B cell (primary cell): Measurements from ENCODE around the gene NPSR1. TPM values are rescaled to one million over a fixed set of nuclear protein-coding genes. Genes with fewer than 3 reads are reported as not detected.

Experiments used
- ATAC-seq: fragments of 200-7000 bp; cut with Tn5 transposase; one replicate; pipeline ENCODE4 v1.10.0; 2021; ENCODE audit warnings: low read depth, mild to moderate bottlenecking, moderate number of reproducible peaks, moderate library complexity
- CTCF ChIA-PET: fragments of 350-600 bp; sonication (Branson Sonifier 250); formaldehyde crosslinking; loops from one replicate; lab custom pipeline; 2021; ENCODE audit warnings: antibody characterized with exemption, inconsistent platforms; lab: Charles Lee
- POLR2A ChIA-PET: fragments of 350-600 bp; sonication (Branson Sonifier 250); formaldehyde crosslinking; loops from one replicate; lab custom pipeline; 2021; ENCODE audit warnings: antibody characterized with exemption; lab: Charles Lee
- DNase-seq: peaks from one replicate; pipeline ENCODE4 v3.0.0; 2013
- H2AFZ ChIP-seq: 2 replicates; pipeline ENCODE4 v1.6.1; 2012; ENCODE audit warnings: mild to moderate bottlenecking, low read depth, low read length; ENCODE audit not compliant: insufficient read depth, poor library complexity, severe bottlenecking
- H3K27ac ChIP-seq, 2 donors: 1 replicate in 1 of 2; 2 replicates in 1 of 2; pipeline ENCODE4 v1.5.1; 2012 to 2013; ENCODE audit warnings: low read length in 2 of 2, mild to moderate bottlenecking in 2 of 2, moderate library complexity in 1 of 2
- H3K27me3 ChIP-seq, 4 experiments: fragments of 200-600 bp in 1 of 4; sonication (generic) in 1 of 4; replicated peaks in 1 of 4; 1 replicate in 2 of 4; 2 replicates in 2 of 4; pipeline versions ENCODE4 v1.6.1 to v1.7.0; 2013 to 2016; ENCODE audit warnings: low read length in 3 of 4, mild to moderate bottlenecking in 2 of 4, mixed read lengths in 1 of 4, moderate library complexity in 1 of 4; ENCODE audit not compliant: insufficient read depth in 4 of 4, control insufficient read depth in 3 of 4; ENCODE audit errors: control extremely low read depth in 1 of 4
- H3K36me3 ChIP-seq, 2 experiments: replicated peaks in 1 of 2; 1 replicate in 1 of 2; 2 replicates in 1 of 2; pipeline versions ENCODE4 v1.6.1 to v1.7.1; 2013; ENCODE audit warnings: low read length in 1 of 2; ENCODE audit not compliant: insufficient read depth in 2 of 2, control insufficient read depth in 1 of 2; ENCODE audit errors: control extremely low read depth in 1 of 2, extremely low read depth in 1 of 2
- H3K4me1 ChIP-seq, 2 donors: fragments of 200-600 bp in 1 of 2; sonication (generic) in 1 of 2; 1 replicate in 1 of 2; 2 replicates in 1 of 2; pipeline versions ENCODE4 v1.5.1 to v1.6.1; 2013 to 2017; ENCODE audit warnings: low read length in 2 of 2; ENCODE audit not compliant: control insufficient read depth in 2 of 2, insufficient read depth in 2 of 2
- H3K4me2 ChIP-seq: replicated peaks from 2 replicates; pipeline ENCODE3; 2012; ENCODE audit warnings: mild to moderate bottlenecking, low read depth, low read length; ENCODE audit not compliant: poor library complexity, severe bottlenecking
- H3K4me3 ChIP-seq, 5 experiments: fragments of 200-600 bp in 1 of 5; sonication (generic) in 1 of 5; 1 replicate in 3 of 5; 2 replicates in 2 of 5; pipeline versions ENCODE4 v1.5.1 to v1.7.0; 2011 to 2016; ENCODE audit warnings: low read length in 4 of 5, mild to moderate bottlenecking in 4 of 5, low read depth in 2 of 5, control low read depth in 1 of 5, moderate library complexity in 1 of 5; ENCODE audit not compliant: insufficient read depth in 1 of 5; ENCODE audit errors: control extremely low read depth in 1 of 5, extremely low read depth in 1 of 5
- H3K79me2 ChIP-seq: fragments of 200-600 bp; sonication (generic); one replicate; pipeline ENCODE4 v1.6.0; 2016; ENCODE audit warnings: low read length; ENCODE audit not compliant: control insufficient read depth, insufficient read depth
- H3K9ac ChIP-seq: fragments of 200-600 bp; sonication (generic); 2 replicates; pipeline ENCODE4 v1.6.1; 2017; ENCODE audit warnings: mild to moderate bottlenecking, low read length, moderate library complexity
- H3K9me3 ChIP-seq, 3 donors: one replicate each; pipeline versions ENCODE4 v1.6.1 to v1.7.1; 2013; ENCODE audit warnings: low read length in 2 of 3; ENCODE audit not compliant: control insufficient read depth in 2 of 3, insufficient read depth in 1 of 3; ENCODE audit errors: control extremely low read depth in 1 of 3
- H4K20me1 ChIP-seq: 2 replicates; pipeline ENCODE4 v1.6.0; 2012; ENCODE audit warnings: mild to moderate bottlenecking, low read length; ENCODE audit not compliant: insufficient read depth, control insufficient read depth, poor library complexity, severe bottlenecking
- H3K27ac Mint-ChIP-seq: one replicate; pipeline ENCODE4 v1.8.0; 2021; ENCODE audit warnings: mixed read lengths
- H3K27me3 Mint-ChIP-seq: one replicate; pipeline ENCODE4 v1.8.0; 2021; ENCODE audit warnings: mixed read lengths
- H3K4me1 Mint-ChIP-seq: one replicate; pipeline ENCODE4 v1.8.0; 2021; ENCODE audit warnings: mixed read lengths
- H3K4me3 Mint-ChIP-seq: one replicate; pipeline ENCODE4 v1.8.0; 2021; ENCODE audit warnings: mixed read lengths
- H3K9me3 Mint-ChIP-seq: one replicate; pipeline ENCODE4 v1.8.0; 2022; ENCODE audit warnings: mixed read lengths; ENCODE audit not compliant: insufficient read depth
- CTCF ChIP-seq: fragments of 200-600 bp; IDR thresholded peaks from one replicate; pipeline ENCODE4 v1.8.0; 2022; ENCODE audit warnings: antibody characterized with exemption, mild to moderate bottlenecking
- EZH2 ChIP-seq: IDR thresholded peaks from 2 replicates; pipeline ENCODE4 v1.6.1; 2012; ENCODE audit warnings: borderline replicate concordance, low read depth, mild to moderate bottlenecking, moderate library complexity, low read length; ENCODE audit not compliant: insufficient read depth, poor library complexity, severe bottlenecking
- WGBS: methylation state at CpG from one replicate; pipeline ENCODE4 v1.1.5; 2013; ENCODE audit warnings: missing lambda C conversion rate; ENCODE audit not compliant: insufficient coverage; 5-methylcytosine and 5-hydroxymethylcytosine counted together
- intact Hi-C: fragments of 100-400 bp; cut with micrococcal nuclease; formaldehyde crosslinking; loops from one replicate; pipeline ENCODE4 v1.10.0; 2022
- polyA plus RNA-seq: library from polyadenylated mRNA; depleted of rRNA; stranded (reverse); fragments of >200 nt; gene quantifications from 2 replicates; pipeline ENCODE4 v1.2.3, GENCODE V29; 2012
- total RNA-seq, 2 donors: library from RNA; stranded (reverse); fragments of 120-200 nt in 1 of 2; gene quantifications; 1 replicate in 1 of 2; 2 replicates in 1 of 2; pipeline versions ENCODE4 v1.2.3 to v1.2.4, GENCODE V29; 2013 to 2022

The NPSR1 gene
- total and polyA plus RNA-seq, 2 donors (not counting 1 experiment from before 2014, with no cell fraction given): not detected

DNA sequence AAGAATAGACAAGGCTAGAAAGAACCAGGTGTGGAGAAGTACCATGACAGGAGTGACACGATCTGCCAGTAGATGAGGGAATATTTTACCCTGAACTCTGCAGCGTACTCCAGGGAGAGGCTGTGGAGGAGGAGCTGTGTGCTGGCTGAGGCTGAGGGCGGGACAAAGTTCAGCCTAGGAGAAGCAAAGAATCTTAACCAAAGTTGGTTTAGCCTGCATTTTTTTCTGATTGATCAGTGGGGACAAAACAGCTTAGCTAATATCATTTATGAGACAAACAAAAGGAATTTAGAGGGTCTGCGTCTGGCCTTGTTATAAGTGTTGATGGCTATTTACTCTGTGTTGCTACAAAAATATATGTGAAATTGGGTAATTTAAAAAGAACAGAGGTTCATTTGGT, 5.2 kb upstream of the NPSR1 start:
- WGBS: 94% methylated on average over 3 of the region's 4 CpGs

GRCh38 chr7:34653787-34654186, 4.2 kb upstream of the NPSR1 start:
- Histone ChIP-seq H3K79me2 (no peaks in the 10 kb centered on the region), H3K4me1 (no peaks in the 10 kb centered on the region), H3K4me2 (no peak overlapping the region), H2AFZ (no peak overlapping the region), H4K20me1 (no peaks in the 10 kb centered on the region), H3K9me3 (peaks cover 0 to 2% (median 0%) of the 10 kb centered on the region in 3 donors), H3K9ac (no peak overlapping the region), H3K27ac (no peak overlapping the region), H3K4me3 (no peak overlapping the region), H3K36me3 (no peaks in the 10 kb centered on the region), H3K27me3 (no peaks in the 10 kb centered on the region)
- H3K27me3 Mint-ChIP-seq: no peaks in the 10 kb centered on the region
- no peak for TF ChIP-seq EZH2
- TF ChIP-seq CTCF: no peak
- WGBS: no CpG with 5 or more reads among the region's 1 CpG
- no peak for DNase-seq
- no peaks in the 10 kb centered on the region for H3K4me1 Mint-ChIP-seq
- H3K4me3 Mint-ChIP-seq: no peak overlapping the region
- CTCF ChIA-PET: no interaction called here
- intact Hi-C loops: no loop called here
- H3K27ac Mint-ChIP-seq: no peak overlapping the region
- no peak for ATAC-seq
- POLR2A ChIA-PET: no interaction called here
- H3K9me3 Mint-ChIP-seq: no peaks in the 10 kb centered on the region

More for the DNA sequence above, 5.2 kb upstream of the NPSR1 start:
- H3K9me3 ChIP-seq: peaks cover 0 to 2% (median 0%) of the 10 kb centered on the region in 3 donors
- no peak overlapping the region for H3K4me3 ChIP-seq
- Mint-ChIP-seq H3K27me3 (no peaks in the 10 kb centered on the region), H3K4me3 (no peak overlapping the region), H3K27ac (no peak overlapping the region), H3K4me1 (no peaks in the 10 kb centered on the region), H3K9me3 (no peaks in the 10 kb centered on the region)
- no peak overlapping the region for H3K27ac ChIP-seq
- H3K4me2 ChIP-seq: no peak overlapping the region
- H4K20me1 ChIP-seq: no peaks in the 10 kb centered on the region
- POLR2A ChIA-PET: no interaction called here
- H3K79me2 ChIP-seq: no peaks in the 10 kb centered on the region
- intact Hi-C loops: no loop called here
- H2AFZ ChIP-seq: no peak overlapping the region
- CTCF ChIA-PET: no interaction called here
- H3K9ac ChIP-seq: no peak overlapping the region
- no peaks in the 10 kb centered on the region for H3K4me1 ChIP-seq
- ATAC-seq (no peak), DNase-seq (no peak)
- TF ChIP-seq CTCF: no peak
- no peaks in the 10 kb centered on the region for H3K36me3 ChIP-seq
- no peaks in the 10 kb centered on the region for H3K27me3 ChIP-seq
